ENCODE data around the gene FXYD3.

- TF ChIP-seq CTCF (optimal IDR thresholded peaks at IDR 0.05 in 1 of 3, IDR thresholded peaks at IDR 0.05 in 1 of 3, conservative IDR thresholded peaks at IDR 0.05 in 1 of 3; ENCODE audit: extremely low read depth in 1 of 3, insufficient read depth in 2 of 3, low read length in 3 of 3) (no peak), EZH2 (IDR thresholded peaks at IDR 0.05; ENCODE audit: low read length) (no peak)
These were observed 29.2 kb upstream of the FXYD3 start for GRCh38 chr19:35086455-35086854.

Measured in keratinocyte (primary cell).